Trophoblast cell (in vitro differentiated cells and primary cell): ENCODE results near the gene GNAS.
"Not testable (repeated sequence)": the region's sequence is repeated elsewhere in the genome, so short reads cannot be mapped to it uniquely, and the experiment has no call there.

Experiments
- DNase-seq, 2 donors: peaks; one replicate each; pipeline ENCODE4 v3.0.0-alpha.2; 2016
- H2AFZ ChIP-seq: 2 replicates; pipeline ENCODE4 v1.6.1; 2013; ENCODE audit warnings: low read length, moderate library complexity, mild to moderate bottlenecking; ENCODE audit not compliant: insufficient read depth, poor library complexity
- H2AK5ac ChIP-seq: 2 replicates; pipeline ENCODE4 v1.6.1; 2013; ENCODE audit warnings: mild to moderate bottlenecking, low read length
- H2BK120ac ChIP-seq: 2 replicates; pipeline ENCODE4 v1.6.1; 2013; ENCODE audit warnings: low read length, mild to moderate bottlenecking, moderate library complexity; ENCODE audit not compliant: insufficient read depth, poor library complexity
- H2BK12ac ChIP-seq: 2 replicates; pipeline ENCODE4 v1.6.1; 2013; ENCODE audit warnings: mild to moderate bottlenecking, low read length, moderate library complexity
- H2BK5ac ChIP-seq: 2 replicates; pipeline ENCODE4 v1.6.1; 2013; ENCODE audit warnings: low read length, low read depth, moderate library complexity, mild to moderate bottlenecking; ENCODE audit not compliant: poor library complexity
- H3K14ac ChIP-seq: 2 replicates; pipeline ENCODE4 v1.6.1; 2013; ENCODE audit warnings: mild to moderate bottlenecking, low read length
- H3K18ac ChIP-seq: 2 replicates; pipeline ENCODE4 v1.6.1; 2013; ENCODE audit warnings: mild to moderate bottlenecking, low read length
- H3K23ac ChIP-seq: 2 replicates; pipeline ENCODE4 v1.6.1; 2013; ENCODE audit warnings: low read length
- H3K27ac ChIP-seq: 2 replicates; pipeline ENCODE4 v1.5.1; 2013; ENCODE audit warnings: low read depth, mild to moderate bottlenecking, inconsistent platforms, low read length, moderate library complexity
- H3K27me3 ChIP-seq: 2 replicates; pipeline ENCODE4 v1.6.1; 2013; ENCODE audit warnings: inconsistent platforms, mild to moderate bottlenecking, low read length, moderate library complexity; ENCODE audit not compliant: insufficient read depth
- H3K36me3 ChIP-seq, 2 experiments: 1 replicate in 1 of 2; 2 replicates in 1 of 2; pipeline ENCODE4 v1.6.1; 2013; ENCODE audit warnings: low read length in 2 of 2, mild to moderate bottlenecking in 2 of 2, moderate library complexity in 1 of 2; ENCODE audit not compliant: insufficient read depth in 2 of 2, control insufficient read depth in 1 of 2
- H3K4ac ChIP-seq: 2 replicates; pipeline ENCODE4 v1.6.1; 2013; ENCODE audit warnings: low read depth, mild to moderate bottlenecking, low read length, moderate library complexity
- H3K4me1 ChIP-seq, 2 experiments: 1 replicate in 1 of 2; 2 replicates in 1 of 2; pipeline ENCODE4 v1.6.1; 2013; ENCODE audit warnings: low read length in 2 of 2, mild to moderate bottlenecking in 2 of 2, moderate library complexity in 1 of 2; ENCODE audit not compliant: insufficient read depth in 2 of 2, control insufficient read depth in 1 of 2
- H3K4me2 ChIP-seq: 2 replicates; pipeline ENCODE4 v1.6.1; 2013; ENCODE audit warnings: inconsistent platforms, mild to moderate bottlenecking, low read length, moderate library complexity
- H3K4me3 ChIP-seq: 2 replicates; pipeline ENCODE4 v1.5.1; 2013; ENCODE audit warnings: mild to moderate bottlenecking, low read depth, low read length, inconsistent platforms
- H3K79me1 ChIP-seq: one replicate; pipeline ENCODE4 v1.6.1; 2013; ENCODE audit warnings: low read length
- H3K79me2 ChIP-seq: 2 replicates; pipeline ENCODE4 v1.6.1; 2013; ENCODE audit warnings: low read length, mild to moderate bottlenecking; ENCODE audit not compliant: control insufficient read depth, insufficient read depth, poor library complexity
- H3K9ac ChIP-seq: 2 replicates; pipeline ENCODE4 v1.6.1; 2013; ENCODE audit warnings: mild to moderate bottlenecking, low read length
- H3K9me3 ChIP-seq: 2 replicates; pipeline ENCODE4 v1.6.1; 2013; ENCODE audit warnings: low read depth, mild to moderate bottlenecking, control low read depth, inconsistent platforms, low read length; ENCODE audit not compliant: insufficient read depth
- H4K12ac ChIP-seq: 2 replicates; pipeline ENCODE4 v1.6.1; 2013; ENCODE audit warnings: low read depth, mild to moderate bottlenecking, low read length, moderate library complexity
- H4K8ac ChIP-seq: 2 replicates; pipeline ENCODE4 v1.6.1; 2013; ENCODE audit warnings: low read depth, mild to moderate bottlenecking, low read length, moderate library complexity
- H4K91ac ChIP-seq: one replicate; pipeline ENCODE4 v1.6.1; 2013; ENCODE audit warnings: low read depth, mild to moderate bottlenecking, low read length, moderate library complexity
- WGBS: extraction: QIAGEN DNeasy Blood & Tissue Kit; methylation state at CpG from one replicate; pipeline ENCODE4 v1.1.7; 2013; ENCODE audit warnings: missing lambda C conversion rate; ENCODE audit not compliant: insufficient read length, insufficient coverage; ENCODE audit errors: extremely low coverage; 5-methylcytosine and 5-hydroxymethylcytosine counted together

Gene GNAS

GRCh38 chr20:58828136-58828535 lies 24.4 kb upstream of the GNAS start:
- Histone ChIP-seq H2AK5ac (no peak overlapping the region), H3K18ac (no peak overlapping the region), H3K4me1 (peaks cover 3 to 5% of the 10 kb centered on the region in 2 experiments), H4K8ac (no peak overlapping the region), H3K27ac (no peak overlapping the region), H3K14ac (no peak overlapping the region), H2BK12ac (no peak overlapping the region), H3K4me2 (no peak overlapping the region), H3K9ac (no peak overlapping the region), H4K12ac (no peak overlapping the region), H3K36me3 (peaks cover 0 to 2% of the 10 kb centered on the region in 2 experiments), H2BK5ac (no peak overlapping the region), H3K79me1 (no peaks in the 10 kb centered on the region), H3K79me2 (no peaks in the 10 kb centered on the region), H4K91ac (no peak overlapping the region), H3K23ac (no peak overlapping the region), H2AFZ (no peak overlapping the region), H3K4me3 (no peak overlapping the region), H3K9me3 (peaks cover 9% of the 10 kb centered on the region), H2BK120ac (no peak overlapping the region), H3K4ac (no peak overlapping the region), H3K27me3 (no peaks in the 10 kb centered on the region)
- DNase-seq, result no peak
- WGBS, result no CpG with 5 or more reads among the region's 2 CpGs

GRCh38 chr20:58828804-58829203 lies 23.7 kb upstream of the GNAS start:
- H3K36me3 ChIP-seq, H3K27ac ChIP-seq, H4K8ac ChIP-seq, H2AK5ac ChIP-seq, H2BK12ac ChIP-seq, H4K12ac ChIP-seq, DNase-seq, H3K4me3 ChIP-seq, H3K79me1 ChIP-seq, H3K23ac ChIP-seq, H3K4ac ChIP-seq, H3K18ac ChIP-seq, H2BK5ac ChIP-seq, H3K79me2 ChIP-seq, H3K27me3 ChIP-seq, H3K9ac ChIP-seq, H3K9me3 ChIP-seq, H3K4me2 ChIP-seq, H2AFZ ChIP-seq, H3K4me1 ChIP-seq, H2BK120ac ChIP-seq, H4K91ac ChIP-seq, H3K14ac ChIP-seq: not testable (repeated sequence)
- WGBS, result no CpG with 5 or more reads among the region's 5 CpGs

GRCh38 chr20:58829531-58829941 lies 23.0 kb upstream of the GNAS start:
- no peak overlapping the region for H2BK5ac ChIP-seq
- no peak overlapping the region for H3K4ac ChIP-seq
- no peak overlapping the region for H3K4me3 ChIP-seq
- no peak overlapping the region for H3K23ac ChIP-seq
- no peak for DNase-seq
- peaks cover 5 to 8% of the 10 kb centered on the region in 2 experiments for H3K4me1 ChIP-seq
- no peak overlapping the region for H3K4me2 ChIP-seq
- H2AK5ac ChIP-seq, result no peak overlapping the region
- no peak overlapping the region for H3K9ac ChIP-seq
- whole genome bisulfite sequencing, result no CpG with 5 or more reads among the region's 6 CpGs
- H3K79me2 ChIP-seq, result no peaks in the 10 kb centered on the region
- H3K27ac ChIP-seq, result no peak overlapping the region
- H3K14ac ChIP-seq, result no peak overlapping the region
- no peak overlapping the region for H4K91ac ChIP-seq
- no peaks in the 10 kb centered on the region for H3K27me3 ChIP-seq
- peaks cover 0 to 4% of the 10 kb centered on the region in 2 experiments for H3K36me3 ChIP-seq
- peaks cover 11% of the 10 kb centered on the region for H3K9me3 ChIP-seq
- no peak overlapping the region for H4K12ac ChIP-seq
- no peak overlapping the region for H2BK12ac ChIP-seq
- no peak overlapping the region for H2BK120ac ChIP-seq
- H3K79me1 ChIP-seq, result no peaks in the 10 kb centered on the region
- no peak overlapping the region for H4K8ac ChIP-seq
- no peak overlapping the region for H3K18ac ChIP-seq
- H2AFZ ChIP-seq, result no peak overlapping the region

DNA sequence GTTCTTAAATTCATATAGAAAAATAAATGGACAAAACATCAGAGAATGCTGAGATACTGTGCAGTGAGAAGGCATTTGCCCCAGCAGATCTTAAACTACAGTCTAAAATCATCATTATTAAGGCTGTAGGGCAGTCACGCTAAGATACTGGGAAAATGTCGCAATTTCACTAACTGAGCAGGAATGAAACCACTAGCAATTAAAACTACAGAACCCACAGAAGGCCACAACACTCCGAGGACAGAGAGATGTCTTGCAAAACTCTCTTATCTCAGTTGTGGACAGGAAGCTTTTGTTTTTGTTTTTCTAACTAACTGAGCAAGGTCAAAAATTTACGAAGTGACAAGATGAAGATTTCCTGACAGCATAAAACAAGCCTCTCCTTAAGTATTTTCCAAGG lies 20.1 kb upstream of the GNAS start:
- H2AK5ac ChIP-seq, result no peak overlapping the region
- H3K23ac ChIP-seq, result no peak overlapping the region
- H3K79me1 ChIP-seq, result no peaks in the 10 kb centered on the region
- no peak overlapping the region for H2BK12ac ChIP-seq
- H3K4me2 ChIP-seq, result no peak overlapping the region
- H3K27ac ChIP-seq, result no peak overlapping the region
- H3K27me3 ChIP-seq, result no peaks in the 10 kb centered on the region
- peaks cover 0 to 4% of the 10 kb centered on the region in 2 experiments for H3K36me3 ChIP-seq
- no peak overlapping the region for H2BK120ac ChIP-seq
- H3K4me3 ChIP-seq, result no peak overlapping the region
- no peak overlapping the region for H3K4ac ChIP-seq
- peaks cover 8% of the 10 kb centered on the region for H3K9me3 ChIP-seq
- no peak overlapping the region for H3K18ac ChIP-seq
- H4K8ac ChIP-seq, result no peak overlapping the region
- H3K14ac ChIP-seq, result no peak overlapping the region
- H3K9ac ChIP-seq, result no peak overlapping the region
- peaks cover 3 to 8% of the 10 kb centered on the region in 2 experiments for H3K4me1 ChIP-seq
- no CpG with 5 or more reads among the region's 4 CpGs for WGBS
- H2AFZ ChIP-seq, result no peak overlapping the region
- H2BK5ac ChIP-seq, result no peak overlapping the region
- no peaks in the 10 kb centered on the region for H3K79me2 ChIP-seq
- no peak overlapping the region for H4K12ac ChIP-seq
- H4K91ac ChIP-seq, result no peak overlapping the region
- peak; percentile 38 to 79 for DNase-seq
